GM23248 (cell line): ENCODE data around the gene AKAP6. TPM values are rescaled to one million over a fixed set of nuclear protein-coding genes. Genes with fewer than 3 reads are reported as not detected.
"Not testable (repeated sequence)": the region's sequence is repeated elsewhere in the genome, so short reads cannot be mapped to it uniquely, and the experiment has no call there.

Experiments used
- DNase-seq: peaks from one replicate; pipeline ENCODE4 v3.0.0-alpha.2; 2015
- H2AFZ ChIP-seq: fragments of 200-600 bp; sonication (generic); 2 replicates; pipeline ENCODE4 v1.6.1; 2016; ENCODE audit warnings: antibody characterized with exemption
- H3F3A ChIP-seq: fragments of 200-600 bp; sonication (generic); 2 replicates; pipeline ENCODE4 v1.6.1; 2016; ENCODE audit warnings: mild to moderate bottlenecking, antibody characterized with exemption, mixed run types; ENCODE audit not compliant: insufficient read depth
- H3K27ac ChIP-seq: fragments of 200-600 bp; sonication (generic); 2 replicates; pipeline ENCODE4 v1.5.1; 2016; ENCODE audit warnings: mild to moderate bottlenecking
- H3K27me3 ChIP-seq: fragments of 200-600 bp; sonication (generic); replicated peaks from 2 replicates; pipeline ENCODE4 v1.6.1; 2016; ENCODE audit warnings: mild to moderate bottlenecking; ENCODE audit not compliant: insufficient read depth
- H3K36me3 ChIP-seq: fragments of 200-600 bp; sonication (generic); 2 replicates; pipeline ENCODE4 v1.6.1; 2016; ENCODE audit warnings: low read depth, mild to moderate bottlenecking
- H3K4me1 ChIP-seq: fragments of 200-600 bp; sonication (generic); 2 replicates; pipeline ENCODE4 v1.6.1; 2016; ENCODE audit warnings: mild to moderate bottlenecking; ENCODE audit not compliant: insufficient read depth
- H3K4me2 ChIP-seq: fragments of 200-600 bp; sonication (generic); one replicate; pipeline ENCODE4 v1.6.1; 2016; ENCODE audit warnings: mild to moderate bottlenecking; ENCODE audit not compliant: unreplicated experiment
- H3K4me3 ChIP-seq: fragments of 200-600 bp; sonication (generic); 2 replicates; pipeline ENCODE4 v1.5.1; 2016; ENCODE audit warnings: mild to moderate bottlenecking
- H3K79me2 ChIP-seq: fragments of 200-600 bp; sonication (generic); 2 replicates; pipeline ENCODE4 v1.6.1; 2016; ENCODE audit warnings: mild to moderate bottlenecking; ENCODE audit not compliant: insufficient read depth
- H3K9ac ChIP-seq: fragments of 200-600 bp; sonication (generic); 2 replicates; pipeline ENCODE4 v1.6.1; 2016; ENCODE audit warnings: mild to moderate bottlenecking
- H3K9me2 ChIP-seq: fragments of 200-600 bp; sonication (generic); 2 replicates; pipeline ENCODE4 v1.6.1; 2016; ENCODE audit warnings: mixed run types, mild to moderate bottlenecking, moderate library complexity; ENCODE audit not compliant: insufficient read depth
- H3K9me3 ChIP-seq: fragments of 200-600 bp; sonication (generic); one replicate; pipeline ENCODE4 v1.6.1; 2017; ENCODE audit warnings: low read depth
- H4K20me1 ChIP-seq: fragments of 200-600 bp; sonication (generic); 2 replicates; pipeline ENCODE4 v1.6.0; 2016; ENCODE audit not compliant: insufficient read depth
- EZH2 ChIP-seq: fragments of 200-600 bp; sonication (generic); IDR thresholded peaks from 2 replicates; pipeline ENCODE4 v1.6.1; 2018; ENCODE audit warnings: antibody characterized with exemption, mild to moderate bottlenecking; ENCODE audit not compliant: insufficient read depth, poor library complexity, severe bottlenecking
- EZH2phosphoT487 ChIP-seq: fragments of 200-600 bp; sonication (generic); IDR thresholded peaks from 2 replicates; pipeline ENCODE4 v1.6.1; 2018; ENCODE audit warnings: antibody characterized with exemption, moderate library complexity, mild to moderate bottlenecking, low read depth; ENCODE audit not compliant: insufficient read depth
- whole genome bisulfite sequencing, 2 experiments: methylation state at CpG; one replicate each; pipeline ENCODE4 v1.1.6; 2015 to 2017; ENCODE audit warnings: low lambda C conversion rate in 2 of 2, low coverage in 1 of 2; ENCODE audit errors: missing lambda C conversion rate in 2 of 2; 5-methylcytosine and 5-hydroxymethylcytosine counted together
- in situ Hi-C: fragments of 300-500 bp; cut with MboI; formaldehyde crosslinking; loops from 2 replicates; pipeline ENCODE4 v1.15.0; 2020
- polyA plus RNA-seq: library from polyadenylated mRNA; unstranded; fragments of >200 nt; fragmentation: Nextera tagmentation; extraction: Ambion mirVana; gene quantifications from 2 replicates; pipeline ENCODE4 v1.2.1, GENCODE V29; 2016
- total RNA-seq: library from RNA; depleted of rRNA; stranded (reverse); fragments of >200 nt; shearing (Covaris generic); gene quantifications from 2 replicates; pipeline ENCODE4 v1.2.3, GENCODE V29; 2014

Gene AKAP6
- total and polyA plus RNA-seq, 2 experiments from 2014 or later, result 4.8 to 19.1 TPM

DNA sequence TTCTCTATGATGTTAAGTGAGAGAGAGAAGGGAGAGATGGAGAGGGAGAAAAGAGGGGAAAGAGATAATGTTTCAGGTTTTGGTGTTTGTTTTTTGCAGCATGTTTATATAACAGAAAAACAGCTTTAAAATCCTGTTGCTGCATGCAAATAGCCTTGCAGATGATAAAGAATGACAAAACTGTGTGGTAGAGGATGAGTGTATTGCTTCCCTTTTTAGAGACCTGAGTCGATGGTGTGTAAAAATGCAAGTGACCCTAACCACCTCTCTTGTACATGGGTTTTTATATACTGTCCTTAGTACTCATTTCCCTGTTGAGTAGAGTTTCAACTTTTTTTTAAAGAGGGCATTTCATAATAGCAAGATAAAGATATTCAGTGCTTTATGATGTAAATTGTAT is 249.1 kb downstream of the AKAP6 start:
- Histone ChIP-seq H3K27ac (no peak overlapping the region), H3K4me1 (peaks cover 6% of the 10 kb centered on the region; the same call in 1 of the 2 replicates), H3K4me2 (no peak overlapping the region), H3K27me3 (no peaks in the 10 kb centered on the region; the same call in 1 of the 2 replicates), H3K36me3 (no peaks in the 10 kb centered on the region), H2AFZ (no peak overlapping the region), H3K9me3 (no peaks in the 10 kb centered on the region), H3K9me2 (no peaks in the 10 kb centered on the region), H3K79me2 (no peaks in the 10 kb centered on the region), H4K20me1 (no peaks in the 10 kb centered on the region), H3K9ac (no peak overlapping the region), H3K4me3 (no peak overlapping the region), H3F3A (no peaks in the 10 kb centered on the region)
- in situ Hi-C loops, result loop anchor here (10.0 to 25.0 kb wide), 4 partner anchors 409 to 1727 kb away; no protein-coding TSS in a partner anchor
- 75 to 80% methylated on average over 1 of the region's 1 CpG for WGBS, 2 experiments
- DNase-seq, result no peak
- no peak for TF ChIP-seq EZH2phosphoT487
- TF ChIP-seq EZH2, result no peak

DNA sequence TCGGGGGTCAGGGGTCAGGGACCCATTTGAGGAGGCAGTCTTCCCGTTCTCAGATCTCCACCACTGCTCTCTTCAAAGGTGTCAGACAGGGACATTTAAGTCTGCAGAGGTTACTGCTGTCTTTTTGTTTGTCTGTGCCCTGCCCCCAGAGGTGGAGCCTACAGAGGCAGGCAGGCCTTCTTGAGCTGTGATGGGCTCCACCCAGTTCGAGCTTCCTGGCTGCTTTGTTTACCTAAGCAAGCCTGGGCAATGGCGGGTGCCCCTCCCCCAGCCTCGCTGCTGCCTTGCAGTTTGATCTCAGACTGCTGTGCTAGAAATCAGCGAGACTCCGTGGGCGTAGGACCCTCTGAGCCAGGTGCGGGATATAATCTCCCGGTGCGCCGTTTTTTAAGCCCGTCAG is 254.3 kb downstream of the AKAP6 start:
- not testable (repeated sequence) for H2AFZ ChIP-seq, H3K4me3 ChIP-seq, H3F3A ChIP-seq, H3K9ac ChIP-seq, H4K20me1 ChIP-seq, H3K36me3 ChIP-seq, H3K27ac ChIP-seq, H3K4me2 ChIP-seq, H3K9me2 ChIP-seq, H3K27me3 ChIP-seq, DNase-seq, H3K9me3 ChIP-seq, H3K4me1 ChIP-seq, H3K79me2 ChIP-seq
- WGBS, 2 experiments, result 73 to 75% methylated on average over 12 to 13 of the region's 13 CpGs
- in situ Hi-C loops, result loop anchor here (25.0 kb wide), 2 partner anchors 404 to 854 kb away; no protein-coding TSS in a partner anchor

DNA sequence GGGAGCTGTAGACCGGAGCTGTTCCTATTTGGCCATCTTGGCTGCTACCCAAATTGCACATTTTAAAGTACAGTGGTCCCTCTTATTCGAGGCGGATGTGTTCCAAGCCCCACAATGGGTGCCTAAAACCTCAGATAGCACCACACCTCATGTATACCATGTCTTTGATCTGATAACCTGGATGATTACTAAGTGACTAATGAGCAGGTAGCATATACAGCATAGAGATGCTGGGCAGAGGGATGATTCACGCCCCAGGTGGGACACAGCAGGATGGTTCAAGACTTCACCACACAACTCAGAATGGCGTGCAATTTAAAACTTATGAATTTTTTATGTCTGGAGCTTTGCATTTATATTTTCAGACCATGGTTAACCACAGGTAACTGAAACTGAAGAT is 255.0 kb downstream of the AKAP6 start:
- no peaks in the 10 kb centered on the region for H4K20me1 ChIP-seq
- no peak for DNase-seq
- H3K9ac ChIP-seq, result no peak overlapping the region
- H3F3A ChIP-seq, result no peaks in the 10 kb centered on the region
- H3K4me3 ChIP-seq, result no peak overlapping the region
- H3K36me3 ChIP-seq, result no peaks in the 10 kb centered on the region
- H2AFZ ChIP-seq, result no peak overlapping the region
- no peaks in the 10 kb centered on the region for H3K4me1 ChIP-seq
- H3K27ac ChIP-seq, result no peak overlapping the region
- H3K79me2 ChIP-seq, result no peaks in the 10 kb centered on the region
- TF ChIP-seq EZH2phosphoT487 (no peak), EZH2 (no peak)
- WGBS, 2 experiments, result 81 to 85% methylated on average over 5 of the region's 5 CpGs
- H3K9me3 ChIP-seq, result no peaks in the 10 kb centered on the region
- no peak overlapping the region for H3K4me2 ChIP-seq
- no peaks in the 10 kb centered on the region; the same call in 1 of the 2 replicates for H3K27me3 ChIP-seq
- in situ Hi-C loops, result loop anchor here (25.0 kb wide), 2 partner anchors 403 to 853 kb away; no protein-coding TSS in a partner anchor
- H3K9me2 ChIP-seq, result no peaks in the 10 kb centered on the region

GRCh38 chr14:32587461-32587860 is 258.4 kb downstream of the AKAP6 start:
- H3K27me3 ChIP-seq, result no peaks in the 10 kb centered on the region
- no peak overlapping the region for H3K4me3 ChIP-seq
- TF ChIP-seq EZH2phosphoT487, result no peak
- TF ChIP-seq EZH2, result no peak
- no peak overlapping the region for H3K4me2 ChIP-seq
- H3K79me2 ChIP-seq, result no peaks in the 10 kb centered on the region
- H3F3A ChIP-seq, result peaks cover 5% of the 10 kb centered on the region
- no peaks in the 10 kb centered on the region for H3K9me2 ChIP-seq
- H3K4me1 ChIP-seq, result peaks cover 5% of the 10 kb centered on the region
- H3K27ac ChIP-seq, result no peak overlapping the region
- no peak overlapping the region for H2AFZ ChIP-seq
- no peak for DNase-seq
- 17 to 39% methylated on average over 1 of the region's 1 CpG for WGBS, 2 experiments
- H3K36me3 ChIP-seq, result no peaks in the 10 kb centered on the region
- H4K20me1 ChIP-seq, result no peaks in the 10 kb centered on the region
- H3K9ac ChIP-seq, result no peak overlapping the region
- no peaks in the 10 kb centered on the region for H3K9me3 ChIP-seq
- in situ Hi-C loops, result loop anchor here (25.0 kb wide), 2 partner anchors 400 to 850 kb away; no protein-coding TSS in a partner anchor
